GM18502 (cell line): ENCODE results near the gene SMIM35.
"Not testable (repeated sequence)": the region's sequence is repeated elsewhere in the genome, so short reads cannot be mapped to it uniquely, and the experiment has no call there.

Source experiments
- ATAC-seq: cut with Tn5 transposase; IDR thresholded peaks from one replicate; pipeline ENCODE4 v1.9.1; 2021; ENCODE audit warnings: mild to moderate bottlenecking; ENCODE audit not compliant: unreplicated experiment, poor library complexity

The SMIM35 gene

DNA sequence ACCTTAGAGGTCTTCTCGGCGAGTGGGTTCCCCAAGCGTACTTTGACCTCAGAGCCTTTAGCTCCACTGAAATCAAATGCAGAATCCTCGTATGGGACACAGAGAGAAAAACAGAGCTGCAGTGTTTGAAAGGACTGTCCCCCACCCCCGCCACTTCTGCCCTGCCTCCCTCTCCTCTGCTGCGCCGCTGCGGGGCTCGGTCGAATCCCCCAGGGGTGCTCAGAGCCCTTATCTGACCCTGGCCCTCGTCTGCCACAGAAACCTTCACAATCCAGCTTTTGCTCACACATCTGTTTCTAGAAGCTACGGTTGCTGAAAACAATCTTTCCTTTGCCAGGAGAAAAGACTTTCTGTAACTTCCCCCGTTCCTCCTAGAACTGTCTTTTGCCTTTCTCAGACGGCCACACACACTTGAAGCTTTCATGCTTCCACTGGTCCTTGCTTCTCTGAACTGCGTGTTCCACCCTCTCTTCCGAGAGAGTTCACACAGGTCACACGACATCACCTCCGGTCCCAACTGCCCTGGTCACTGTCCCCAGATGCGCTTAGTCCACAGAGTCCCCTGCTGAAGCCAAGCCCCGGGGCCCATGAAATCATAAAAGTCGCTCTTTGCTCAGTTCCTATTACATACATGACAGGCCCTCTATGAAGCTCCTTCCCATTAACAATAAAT is 3.7 kb downstream of the SMIM35 start:
- ATAC-seq = no peak

DNA sequence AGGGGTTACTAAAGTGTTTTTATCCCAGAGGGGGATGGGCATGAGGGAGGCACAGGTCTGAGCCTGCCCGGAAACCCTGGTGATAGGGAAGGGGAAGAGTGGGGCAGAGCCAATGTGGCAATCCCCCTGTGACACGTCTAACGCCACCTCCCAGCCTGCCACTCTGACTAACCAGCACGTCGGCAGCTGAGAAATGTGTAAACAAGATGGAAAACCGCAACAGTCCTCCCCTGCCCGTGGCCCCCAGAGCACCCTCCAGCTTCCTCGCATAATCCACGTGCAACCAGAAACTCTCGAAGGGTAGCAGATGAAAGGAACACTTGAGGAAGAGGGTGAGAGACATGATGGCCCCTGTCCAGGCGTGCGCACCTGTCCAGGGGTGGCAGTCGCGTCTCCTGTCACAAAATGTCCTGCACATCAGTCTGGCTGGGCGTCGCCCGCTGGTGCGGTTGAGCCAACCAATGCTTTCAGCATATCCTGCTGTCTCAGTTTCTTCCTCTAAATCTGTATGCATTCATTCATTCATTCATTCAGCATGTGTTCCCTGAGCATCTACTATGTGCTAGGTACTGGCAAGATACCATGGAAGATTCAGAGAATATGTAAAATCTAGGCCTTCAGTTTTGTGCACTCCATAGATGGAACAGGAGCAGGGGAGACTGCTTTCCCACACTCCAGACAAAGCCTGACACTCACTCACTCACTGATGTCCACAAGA is 5.4 kb downstream of the SMIM35 start:
- ATAC-seq = no peak

DNA sequence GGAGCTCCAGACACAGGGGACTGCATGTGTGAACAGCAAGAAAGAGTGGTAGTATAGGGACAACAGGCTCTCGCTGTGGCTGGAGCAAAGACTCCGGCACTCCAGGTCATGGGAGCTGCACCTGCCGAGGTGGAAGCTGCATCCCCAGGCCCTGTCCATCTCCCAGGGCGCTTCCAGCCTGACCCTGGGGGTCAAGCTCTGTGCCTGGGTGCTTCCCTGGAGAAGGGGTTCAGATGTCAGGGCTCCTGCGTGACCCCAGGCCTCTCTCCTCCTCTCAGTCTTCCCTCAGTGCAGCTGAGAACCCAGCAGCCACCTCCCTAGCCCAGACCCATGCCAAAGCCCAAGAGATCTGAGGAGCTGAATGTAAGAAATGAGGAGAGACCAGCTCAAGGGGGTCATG is 6.5 kb downstream of the SMIM35 start:
- ATAC-seq = no peak

DNA sequence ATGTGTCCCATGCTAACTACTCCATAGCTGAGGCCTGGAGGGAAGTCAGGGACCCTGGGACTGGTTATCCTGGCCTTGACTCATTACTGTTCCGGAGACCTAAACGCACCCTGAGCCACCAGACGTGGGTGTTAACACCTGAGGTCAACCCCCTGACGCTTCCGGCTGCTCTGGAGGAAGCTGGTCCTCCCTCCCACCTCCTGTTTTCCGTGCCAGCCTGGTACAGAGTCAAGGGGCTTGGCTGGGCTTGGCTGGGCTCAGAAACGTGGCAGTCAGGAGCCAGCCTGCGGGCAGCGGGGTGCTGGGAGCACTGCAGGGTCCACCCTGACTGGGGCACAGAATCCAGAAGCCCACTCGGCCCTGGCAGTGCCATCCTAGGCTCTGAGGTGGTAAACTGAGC is 7.3 kb downstream of the SMIM35 start:
- no peak for ATAC-seq

DNA sequence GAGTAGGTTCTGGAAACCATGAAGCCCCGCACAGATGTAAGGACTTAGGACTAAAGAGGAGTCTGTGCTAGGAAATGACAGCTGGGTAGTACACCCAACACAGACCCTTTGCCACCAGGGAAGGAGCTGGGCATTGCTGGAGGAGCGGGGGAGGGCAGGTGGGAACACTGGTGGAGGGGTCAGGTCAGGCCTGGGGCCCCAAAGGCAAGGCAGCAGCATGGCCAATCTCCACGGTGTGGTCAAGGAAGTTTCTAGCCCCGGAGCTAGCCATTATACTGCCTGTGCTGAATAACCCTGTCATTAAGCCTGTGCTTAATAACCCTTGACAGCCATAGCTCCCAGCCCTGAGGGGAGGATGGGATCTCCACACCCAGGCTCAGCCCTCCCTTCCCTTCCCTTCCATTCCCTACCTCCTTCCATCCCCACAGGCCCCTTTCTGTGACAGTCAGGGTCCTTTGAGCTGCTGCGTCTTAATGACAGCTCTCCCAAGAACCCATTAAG is 7.8 kb downstream of the SMIM35 start:
- ATAC-seq = no peak

DNA sequence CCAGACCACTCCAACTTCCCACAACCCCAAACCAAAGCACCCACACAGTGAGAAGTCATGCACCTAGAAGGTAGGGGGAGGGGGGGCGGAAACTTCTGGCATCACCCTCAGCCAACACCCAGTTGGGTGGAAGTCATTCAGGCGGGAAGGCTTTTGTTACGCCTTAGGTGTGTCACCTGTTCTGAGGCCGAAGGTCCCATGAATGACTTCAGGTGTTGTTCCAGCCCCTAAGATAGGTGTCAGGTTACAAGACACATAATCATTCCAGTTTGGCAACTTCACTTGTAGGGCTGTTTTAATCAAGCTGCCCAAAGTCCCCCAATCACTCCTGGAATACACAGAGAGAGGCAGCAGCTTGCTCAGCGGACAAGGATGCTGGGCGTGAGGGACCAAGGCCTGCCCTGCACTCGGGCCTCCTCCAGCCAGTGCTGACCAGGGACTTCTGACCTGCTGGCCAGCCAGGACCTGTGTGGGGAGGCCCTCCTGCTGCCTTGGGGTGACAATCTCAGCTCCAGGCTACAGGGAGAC is 9.9 kb downstream of the SMIM35 start, which contains the start of gene TMPRSS4:
TMPRSS4 (plus strand) TSS at position 325 of the 528 bp plus-strand sequence. CDS start 225 bp downstream, outside the sequence.
- ATAC-seq = no peak

DNA sequence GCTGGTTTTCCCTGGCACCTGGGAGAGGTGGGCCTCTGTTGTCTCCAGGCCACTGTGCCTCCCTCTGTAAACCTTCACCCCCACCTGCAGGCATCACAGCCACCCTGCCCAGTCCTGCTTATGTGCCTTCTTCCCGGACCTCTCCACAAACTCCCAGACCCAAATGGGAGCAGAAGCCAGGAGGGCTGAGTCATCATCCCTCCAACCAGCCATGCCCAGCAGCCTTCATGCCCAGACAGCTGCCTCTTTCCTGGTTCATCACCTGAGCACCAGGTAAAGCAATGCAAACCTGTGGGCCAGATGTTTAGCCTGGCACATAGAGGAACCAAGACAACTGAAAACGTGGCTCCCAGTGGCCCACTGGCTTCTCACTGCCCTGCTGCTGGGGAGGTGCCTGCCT is 12.0 kb downstream of the SMIM35 start:
- ATAC-seq = no peak

DNA sequence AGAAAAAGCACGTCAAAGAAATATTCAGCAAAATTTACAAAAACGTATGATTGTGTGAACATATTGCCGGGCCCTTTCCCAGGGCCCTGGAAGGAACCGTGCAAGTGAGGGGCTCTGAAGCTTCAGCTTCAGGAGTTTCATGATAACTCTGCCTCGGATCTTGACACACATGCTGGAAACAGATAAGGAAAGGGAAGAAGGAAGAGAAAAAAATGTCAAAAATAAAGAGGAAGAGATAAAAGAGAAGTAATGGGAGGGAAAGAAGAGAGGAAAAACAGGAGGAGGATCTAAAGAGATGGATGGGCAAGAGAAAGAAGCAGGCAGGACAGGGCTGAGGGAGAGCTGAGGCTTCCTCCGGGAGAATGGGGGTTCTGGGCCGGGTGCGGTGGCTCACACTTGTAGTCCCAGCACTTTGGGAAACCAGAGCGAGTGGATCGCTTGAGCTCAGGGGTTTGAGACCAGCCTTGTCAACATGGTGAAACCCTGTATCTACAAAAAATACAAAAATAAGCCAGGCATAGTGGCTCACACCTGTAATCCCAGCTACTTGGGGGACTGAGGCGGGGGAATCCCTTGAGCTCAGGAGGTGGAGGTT is 12.6 kb downstream of the SMIM35 start:
- ATAC-seq = no peak

DNA sequence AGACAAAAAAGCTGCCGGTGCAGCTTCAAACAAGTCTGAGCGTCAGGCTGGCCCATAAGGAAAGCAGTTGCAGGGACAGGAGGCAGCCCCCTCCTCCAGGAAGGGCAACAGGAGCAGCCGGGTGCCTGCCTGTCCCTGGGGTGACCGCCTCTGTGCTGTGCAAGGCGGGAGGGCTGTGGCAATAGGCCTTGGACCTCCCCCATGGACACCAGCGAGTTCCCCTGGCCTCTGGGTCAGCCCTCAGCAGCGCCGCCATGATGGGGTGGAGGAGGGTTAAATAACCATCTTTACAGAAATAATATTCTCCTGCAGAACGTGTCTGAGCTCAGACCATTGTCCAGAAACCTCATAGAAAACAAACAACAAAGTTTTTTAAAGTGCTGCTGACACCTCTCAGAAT is 13.2 kb downstream of the SMIM35 start:
- no peak for ATAC-seq

DNA sequence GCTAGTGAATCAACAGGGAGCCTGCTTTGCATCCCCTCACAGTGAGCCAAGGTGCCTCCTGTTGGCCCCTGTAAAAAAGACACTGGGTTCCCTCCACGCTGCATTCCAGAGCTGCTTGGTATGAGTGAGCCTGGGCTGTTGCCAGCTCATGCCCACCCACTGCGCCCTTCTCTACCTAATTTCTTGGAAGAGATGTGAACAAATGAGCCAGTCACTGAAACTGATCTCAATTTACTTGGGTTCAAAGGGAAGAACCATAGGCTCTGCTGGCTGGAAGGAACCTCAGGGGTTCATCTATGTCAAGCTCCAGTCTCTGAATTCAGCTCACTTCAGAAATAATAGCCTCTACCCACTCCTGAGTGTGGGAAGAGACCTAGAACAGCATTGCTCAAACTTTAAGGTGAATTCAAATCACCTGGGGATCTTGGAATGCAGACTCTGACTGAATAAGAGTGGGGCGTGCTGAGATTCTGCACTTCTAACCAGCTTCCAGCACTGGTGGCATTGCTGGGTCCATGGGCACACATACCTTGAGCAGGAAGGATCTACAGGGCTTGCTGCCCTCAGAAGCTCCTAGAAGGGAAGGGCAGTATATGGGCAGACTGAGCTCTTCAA is 15.2 kb downstream of the SMIM35 start:
- ATAC-seq = no peak

DNA sequence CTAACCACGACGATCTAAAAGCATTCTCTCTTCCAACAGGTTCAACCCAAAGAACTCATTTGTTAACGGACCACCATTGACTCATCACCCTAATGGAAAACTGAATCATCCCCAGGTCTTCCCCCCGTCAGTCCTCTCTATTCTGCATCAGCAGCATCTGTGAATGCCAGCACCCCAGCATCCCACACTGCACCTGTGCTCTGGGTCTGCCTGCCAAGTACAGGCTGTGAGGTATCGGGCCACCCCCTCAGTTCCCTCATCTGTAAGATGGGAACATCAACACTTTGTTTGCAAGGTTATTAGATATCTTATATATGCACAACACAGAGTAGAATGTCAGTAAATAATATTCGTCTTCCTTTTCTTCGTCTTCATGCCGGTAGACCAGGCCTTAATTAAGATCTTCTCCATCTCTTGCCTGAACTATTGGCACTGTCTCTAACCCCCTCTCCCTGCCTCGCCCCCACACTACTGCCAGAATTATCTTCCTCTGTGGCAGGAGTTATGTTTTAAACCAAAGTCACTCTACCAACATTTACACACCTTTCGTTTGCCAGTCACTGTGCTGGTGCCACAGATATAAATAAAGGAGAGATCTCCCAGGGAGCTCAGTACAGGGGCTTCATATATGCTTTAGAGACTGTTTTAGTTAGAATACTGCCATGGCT is 17.7 kb downstream of the SMIM35 start:
- no peak for ATAC-seq

DNA sequence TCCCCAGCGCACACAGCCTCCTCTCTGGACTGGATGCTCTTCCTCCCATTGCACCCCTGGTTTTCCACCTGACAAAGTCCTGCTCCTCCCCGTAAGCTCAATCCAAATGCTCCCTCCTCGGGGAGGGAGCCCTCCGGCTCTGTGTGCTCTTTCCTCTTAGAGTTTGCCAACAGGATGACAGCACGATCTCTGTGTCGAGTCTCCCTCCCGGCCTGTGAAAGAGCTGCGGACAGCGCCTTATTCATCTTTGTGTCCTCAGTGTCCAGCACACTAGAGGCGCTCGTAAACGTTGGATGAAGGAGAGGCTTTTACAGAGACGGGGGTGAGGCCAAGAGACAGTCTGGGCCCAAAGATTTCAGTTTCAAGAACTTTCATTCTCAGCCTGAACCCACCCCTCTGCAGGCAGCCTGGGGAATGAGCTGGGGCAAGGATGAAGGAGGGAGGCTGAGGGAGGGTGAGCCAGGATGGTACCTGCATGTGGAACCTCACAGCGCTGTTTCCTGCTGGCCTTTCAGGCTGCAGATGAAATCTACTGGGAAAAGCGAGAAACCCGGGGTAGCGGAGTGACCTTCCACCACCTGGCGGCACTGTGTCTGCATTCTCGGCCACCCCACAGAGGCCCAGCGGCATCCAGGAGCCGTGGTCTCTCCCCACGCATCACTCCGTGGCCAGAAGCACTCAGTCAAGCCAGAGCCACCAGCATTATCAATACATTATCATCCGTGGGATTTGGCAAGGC is 18.4 kb downstream of the SMIM35 start:
- ATAC-seq = no peak

DNA sequence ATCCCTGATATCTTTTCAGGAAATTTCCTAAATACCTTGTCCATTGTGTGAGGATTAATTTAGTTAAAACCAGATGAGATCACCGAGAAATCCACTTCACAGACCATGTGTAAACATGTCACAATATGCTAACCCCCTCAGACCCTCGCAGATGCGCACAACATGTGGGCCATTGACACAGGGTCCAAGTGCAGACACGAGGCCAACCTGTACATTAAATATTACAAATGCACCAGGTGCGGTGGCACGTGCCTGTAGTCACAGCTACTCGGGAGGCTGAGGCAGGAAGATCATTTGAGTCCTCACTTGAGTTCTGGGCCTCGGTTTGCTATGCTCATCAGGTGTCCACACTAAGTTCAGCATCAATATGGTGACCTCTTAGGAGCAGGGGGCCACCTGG is 19.8 kb downstream of the SMIM35 start:
- no peak for ATAC-seq

DNA sequence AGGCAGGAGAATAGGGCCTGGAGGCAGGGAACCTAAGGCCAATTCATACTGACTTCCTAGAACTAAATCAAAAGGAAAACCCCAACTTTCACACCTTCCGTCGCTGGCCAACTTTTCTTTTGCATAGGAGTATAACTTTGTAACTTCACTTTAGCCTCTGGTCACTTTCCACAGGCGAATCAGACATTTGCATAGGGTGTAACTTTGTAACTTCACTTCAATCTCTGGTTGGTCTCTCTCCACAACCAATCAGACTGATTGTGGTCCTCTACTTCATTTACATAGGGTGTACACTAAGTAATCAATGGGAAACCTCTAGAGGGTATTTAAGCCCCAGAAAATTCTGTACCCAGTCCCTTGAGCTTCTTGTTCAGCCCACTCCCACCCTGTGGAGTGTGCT is 21.4 kb downstream of the SMIM35 start:
- no peak for ATAC-seq

DNA sequence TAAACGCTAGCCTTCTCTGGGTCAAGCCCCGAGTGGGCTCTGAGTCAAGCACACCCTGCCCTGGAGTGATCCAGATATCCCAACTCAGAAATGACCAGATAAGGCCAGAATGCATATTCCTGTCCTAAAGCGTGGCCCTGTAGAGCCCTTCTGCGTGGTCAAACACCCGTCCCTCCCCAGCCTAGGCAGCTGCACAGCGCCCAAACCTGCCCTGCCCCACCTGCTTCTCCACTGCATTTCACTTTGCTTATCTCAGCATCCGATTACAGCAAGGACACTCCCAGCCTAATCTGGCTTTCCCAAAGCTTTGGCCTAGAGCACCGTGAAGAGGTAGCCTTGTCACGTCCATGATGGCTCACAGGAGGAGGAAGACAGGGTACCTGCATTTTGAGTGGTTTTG is 21.8 kb downstream of the SMIM35 start:
- no peak for ATAC-seq

DNA sequence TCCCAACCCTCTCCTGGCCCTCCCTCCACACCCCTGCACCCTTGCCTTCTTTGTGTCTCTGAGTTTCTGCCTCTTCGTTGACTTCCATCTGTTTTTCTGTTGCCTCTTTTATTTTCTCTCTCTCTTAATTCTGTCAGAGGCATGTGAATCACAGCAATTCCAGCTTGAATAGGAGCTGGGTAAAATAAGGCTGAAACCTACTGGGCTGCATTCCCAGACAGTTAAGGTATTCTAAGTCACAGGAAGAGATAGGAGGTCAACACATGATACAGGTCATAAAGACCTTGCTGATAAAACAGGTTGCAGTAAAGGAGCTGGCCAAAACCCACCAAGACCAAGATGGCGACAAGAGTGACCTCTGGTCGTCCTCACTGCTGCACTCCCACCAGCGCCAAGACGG is 24.1 kb downstream of the SMIM35 start:
- ATAC-seq = not testable (repeated sequence)

DNA sequence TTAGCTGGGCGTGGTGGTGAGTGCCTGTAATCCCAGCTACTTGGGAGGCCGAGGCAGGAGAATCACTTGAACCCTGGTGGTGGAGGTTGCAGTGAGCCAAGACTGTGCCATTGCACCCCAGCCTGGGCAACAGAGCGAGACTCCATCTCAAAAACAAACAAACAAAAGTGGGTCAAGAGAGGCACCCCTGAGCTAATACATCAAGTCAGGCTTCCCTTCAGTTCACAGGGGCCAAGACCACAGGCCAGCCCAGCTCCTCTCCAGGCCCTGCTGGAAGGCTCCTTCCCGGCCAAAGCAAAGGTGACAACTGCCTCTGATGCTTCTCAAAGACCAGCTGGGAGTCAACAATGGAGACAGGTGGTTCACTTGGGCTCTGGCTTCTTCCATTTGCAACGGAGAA is 24.6 kb downstream of the SMIM35 start:
- not testable (repeated sequence) for ATAC-seq

DNA sequence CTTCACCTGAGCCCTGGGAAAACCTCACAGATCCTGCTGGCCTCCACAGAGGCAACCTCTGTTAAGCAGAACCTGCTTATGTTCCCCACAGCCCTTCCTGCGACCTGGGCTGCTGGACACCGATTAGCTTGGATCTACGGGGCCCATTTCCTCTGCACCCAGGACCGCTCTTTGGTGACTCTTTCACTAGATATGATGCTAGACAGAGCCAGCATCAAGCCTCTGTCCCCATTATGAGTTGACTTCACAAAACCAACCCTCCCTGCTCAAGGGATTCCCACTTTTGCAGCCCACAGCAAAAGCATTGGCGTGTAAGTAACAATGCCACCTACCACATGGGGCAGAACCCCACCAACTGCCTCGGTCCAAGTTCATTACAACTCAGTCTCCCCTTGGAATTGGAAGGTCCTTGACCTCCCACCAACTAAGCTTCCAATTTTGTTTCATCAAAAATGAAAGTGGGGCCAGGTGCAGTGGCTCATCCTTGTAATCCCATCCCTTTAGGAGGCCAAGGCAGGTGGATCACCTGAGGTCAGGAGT is 25.1 kb downstream of the SMIM35 start:
- no peak for ATAC-seq

DNA sequence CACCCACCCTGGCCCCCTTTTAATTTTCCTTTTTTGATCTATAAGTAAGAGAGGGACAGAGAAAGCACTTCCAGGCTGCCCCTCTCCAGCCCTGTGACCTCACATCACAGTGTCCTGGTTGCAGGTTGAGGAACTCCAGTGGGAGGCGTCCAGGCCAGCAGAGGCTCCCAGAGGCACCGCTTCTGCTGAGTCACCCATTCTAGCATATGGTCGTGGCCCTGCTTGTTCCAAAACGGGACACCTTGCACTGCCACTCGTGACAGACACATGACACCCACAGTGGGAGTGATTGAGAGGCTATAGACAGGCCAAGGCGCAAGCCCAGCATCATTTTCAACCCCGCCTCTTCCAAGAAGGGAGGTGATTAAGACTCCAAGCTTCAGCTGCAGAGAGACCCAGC is 25.9 kb downstream of the SMIM35 start:
- no peak for ATAC-seq
